ENCODE results near the gene KRTAP25-1.

The KRTAP25-1 gene

DNA sequence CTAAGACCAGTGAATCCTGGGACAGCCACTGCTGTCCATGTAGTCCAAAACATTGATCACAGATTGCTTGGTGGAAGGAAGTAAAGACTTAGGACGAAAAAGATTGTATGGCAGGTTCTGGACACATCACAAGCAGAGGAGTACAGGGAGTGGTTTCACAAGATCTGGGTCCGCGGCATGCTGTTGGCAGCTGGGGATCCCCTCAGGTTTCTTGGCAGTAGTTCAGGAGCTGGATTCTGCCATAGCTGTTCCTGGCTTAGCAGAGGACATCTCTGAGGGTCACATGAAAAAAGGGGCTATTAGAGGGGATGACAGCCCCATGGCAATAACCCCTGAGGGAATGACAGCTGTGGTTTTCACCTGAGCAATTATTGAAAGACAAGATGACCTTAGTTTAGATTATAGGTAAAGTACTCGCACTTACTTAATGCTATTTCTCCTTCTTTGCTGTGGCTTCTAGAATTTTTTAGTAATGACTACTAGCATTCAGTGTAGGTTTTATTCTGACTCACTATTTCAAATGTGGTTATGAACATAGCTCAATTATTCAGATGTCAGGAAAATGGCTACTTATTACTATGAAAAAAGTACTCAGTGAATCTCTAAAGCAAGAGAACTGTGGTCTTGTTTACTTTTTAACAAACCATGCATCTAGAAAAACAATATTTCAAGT, 40.0 kb upstream of the KRTAP25-1 start:
- H3K27ac ChIP-seq, result no peak overlapping the region
- TF ChIP-seq, protein P1, sequence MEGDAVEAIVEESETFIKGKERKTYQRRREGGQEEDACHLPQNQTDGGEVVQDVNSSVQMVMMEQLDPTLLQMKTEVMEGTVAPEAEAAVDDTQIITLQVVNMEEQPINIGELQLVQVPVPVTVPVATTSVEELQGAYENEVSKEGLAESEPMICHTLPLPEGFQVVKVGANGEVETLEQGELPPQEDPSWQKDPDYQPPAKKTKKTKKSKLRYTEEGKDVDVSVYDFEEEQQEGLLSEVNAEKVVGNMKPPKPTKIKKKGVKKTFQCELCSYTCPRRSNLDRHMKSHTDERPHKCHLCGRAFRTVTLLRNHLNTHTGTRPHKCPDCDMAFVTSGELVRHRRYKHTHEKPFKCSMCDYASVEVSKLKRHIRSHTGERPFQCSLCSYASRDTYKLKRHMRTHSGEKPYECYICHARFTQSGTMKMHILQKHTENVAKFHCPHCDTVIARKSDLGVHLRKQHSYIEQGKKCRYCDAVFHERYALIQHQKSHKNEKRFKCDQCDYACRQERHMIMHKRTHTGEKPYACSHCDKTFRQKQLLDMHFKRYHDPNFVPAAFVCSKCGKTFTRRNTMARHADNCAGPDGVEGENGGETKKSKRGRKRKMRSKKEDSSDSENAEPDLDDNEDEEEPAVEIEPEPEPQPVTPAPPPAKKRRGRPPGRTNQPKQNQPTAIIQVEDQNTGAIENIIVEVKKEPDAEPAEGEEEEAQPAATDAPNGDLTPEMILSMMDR (conservative IDR thresholded peaks at IDR 0.05), result no peak

DNA sequence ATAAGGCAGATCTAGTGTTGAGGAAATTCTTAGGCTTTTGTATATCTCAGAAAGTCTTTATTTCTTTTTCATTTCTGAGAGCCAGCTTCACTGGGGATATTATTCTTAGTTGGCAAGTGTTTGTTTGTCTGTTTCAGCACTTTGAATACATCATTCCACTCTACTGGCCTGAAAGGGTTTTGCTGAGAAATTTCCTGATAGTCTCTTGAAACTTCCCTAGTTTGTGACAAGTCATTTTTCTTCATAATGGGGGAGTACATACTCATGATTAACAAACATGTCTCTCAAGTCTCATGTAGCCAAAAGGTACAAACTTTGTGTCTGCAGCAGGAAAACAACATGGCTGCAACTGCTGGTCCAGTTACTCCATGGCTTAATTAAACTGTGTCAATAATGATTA, 37.1 kb upstream of the KRTAP25-1 start:
- TF ChIP-seq, protein P1 (conservative IDR thresholded peaks at IDR 0.05), result no peak

DNA sequence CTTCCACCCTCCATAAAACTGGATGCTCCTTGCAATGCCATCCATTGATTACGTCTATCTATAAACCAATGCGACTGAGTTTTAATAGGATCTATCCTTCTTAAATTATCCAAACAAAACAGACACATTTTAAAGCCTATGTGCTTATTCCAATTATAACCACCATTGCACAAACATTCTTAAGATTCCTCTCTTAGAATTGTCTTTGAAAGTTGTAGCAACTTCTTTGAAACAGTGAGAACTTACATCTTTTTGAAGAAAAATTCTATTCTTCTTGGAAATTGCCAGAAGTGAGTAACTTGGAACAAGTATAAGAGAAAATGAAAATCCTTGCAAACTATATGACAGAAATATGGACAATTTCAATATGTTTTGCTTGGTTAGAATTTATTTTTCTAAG, 30.9 kb upstream of the KRTAP25-1 start, which contains the start of gene KRTAP26-1:
Gene KRTAP26-1, minus strand, starts transcription at position 101 of the 400 bp plus-strand sequence. CDS start 280 bp downstream, outside the sequence.
- no peak within 1 kb of the TSS for H3K27ac ChIP-seq
- TF ChIP-seq, protein P1 (conservative IDR thresholded peaks at IDR 0.05), result no peak

More for the DNA sequence above, 37.1 kb upstream of the KRTAP25-1 start:
- H3K27ac ChIP-seq, result no peak overlapping the region

DNA sequence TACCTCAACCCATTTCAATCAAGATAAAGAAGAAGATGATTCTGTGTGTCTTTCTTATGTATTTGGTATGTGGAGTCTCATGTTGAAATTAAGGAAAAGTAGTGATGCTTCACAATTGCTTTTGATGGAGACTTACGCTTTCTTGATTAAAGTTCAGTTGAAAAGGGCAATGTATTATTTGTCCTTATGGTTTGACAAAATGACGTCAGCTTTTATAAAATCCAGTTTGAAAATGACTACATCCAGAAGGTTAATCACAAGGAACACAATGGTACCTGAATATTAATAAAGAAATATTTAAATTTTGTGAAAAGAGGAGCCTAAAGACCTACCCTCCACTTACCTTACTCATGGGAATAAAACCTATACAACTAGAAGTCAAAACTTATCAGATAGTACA, 26.4 kb upstream of the KRTAP25-1 start:
- TF ChIP-seq, protein P1 (conservative IDR thresholded peaks at IDR 0.05), result no peak
- no peak overlapping the region for H3K27ac ChIP-seq

DNA sequence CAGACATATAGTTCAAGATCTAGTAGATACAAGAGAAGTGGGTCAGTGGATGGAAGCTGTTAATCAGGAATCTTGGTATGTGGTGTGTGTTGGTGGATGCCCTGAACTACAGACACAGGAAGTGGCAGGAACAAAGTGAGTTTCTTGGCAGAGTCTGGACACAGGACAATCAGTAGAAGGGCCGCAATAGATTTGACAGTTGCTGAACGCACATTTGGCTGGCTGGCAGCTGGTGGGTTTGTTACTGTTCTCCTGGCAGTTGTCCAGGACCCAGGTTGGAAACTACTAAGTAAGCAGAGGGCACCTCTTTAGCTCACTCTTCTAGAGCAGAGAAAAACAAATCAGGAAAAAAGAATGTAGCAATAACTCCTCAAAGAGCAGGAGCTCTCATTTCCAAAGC, 17.6 kb upstream of the KRTAP25-1 start:
- TF ChIP-seq, protein P1 (conservative IDR thresholded peaks at IDR 0.05), result no peak
- H3K27ac ChIP-seq, result peak overlapping the region; percentile 58

DNA sequence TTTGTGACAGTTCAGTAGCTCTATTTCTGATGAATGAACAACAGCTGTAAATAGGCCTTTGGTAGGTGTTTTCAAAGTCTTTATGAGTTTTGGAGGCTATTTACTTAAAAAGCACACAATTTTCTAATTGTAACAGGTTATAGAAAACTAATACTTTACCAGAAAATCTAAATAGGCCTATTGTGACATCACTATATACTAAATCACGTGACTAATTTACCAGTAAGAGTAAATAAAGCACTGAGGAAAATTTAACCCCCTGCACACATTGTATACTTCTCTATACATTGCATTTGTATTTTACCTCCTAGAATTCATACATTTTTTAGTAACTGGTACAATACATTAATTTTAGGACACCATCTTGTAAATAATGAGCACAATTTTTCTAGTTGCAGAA, 15.8 kb upstream of the KRTAP25-1 start:
- H3K27ac ChIP-seq, result no peak overlapping the region
- TF ChIP-seq, protein P1 (conservative IDR thresholded peaks at IDR 0.05), result no peak

DNA sequence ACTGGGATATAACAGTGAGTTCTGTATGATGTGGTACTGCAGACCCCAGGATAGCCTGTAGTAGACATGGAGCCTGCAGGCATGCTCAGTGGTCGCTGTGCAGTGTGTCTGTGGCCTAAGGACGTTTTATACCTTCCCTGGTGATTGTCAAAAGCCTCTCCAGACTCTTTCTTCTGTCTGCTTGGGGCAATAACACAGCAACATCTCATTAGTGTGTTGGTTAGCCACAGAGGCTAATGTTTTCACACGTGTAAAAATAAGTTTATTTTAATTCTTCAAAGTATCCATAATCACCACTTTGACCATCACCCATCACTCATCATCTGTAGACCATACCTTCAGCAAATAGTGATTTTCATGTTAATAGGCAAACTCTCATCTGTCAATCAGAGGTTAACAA, 6.5 kb downstream of the KRTAP25-1 start, which contains the start of gene KRTAP24-1:
Gene KRTAP24-1, minus strand, starts transcription at position 101 of the 400 bp plus-strand sequence. Its CDS starts 18 bp downstream, at position 83.
- no peak within 1 kb of the TSS for H3K27ac ChIP-seq
- TF ChIP-seq, protein P1 (conservative IDR thresholded peaks at IDR 0.05), result no peak

All from VCaP (cell line).